WTC11 (cell line): ENCODE measurements around the gene LSP1. TPM values are rescaled to one million over a fixed set of nuclear protein-coding genes. Genes with fewer than 3 reads are reported as not detected.

ENCODE experiments used
- ATAC-seq: fragments of 200-7000 bp; cut with Tn5 transposase; 2 replicates; pipeline ENCODE4 v1.10.0; 2021; ENCODE audit warnings: mild to moderate bottlenecking, moderate library complexity
- CTCF ChIA-PET: fragments of 300-600 bp; sonication (Branson Sonifier 250); formaldehyde crosslinking; loops from one replicate; lab custom pipeline; 2021; ENCODE audit warnings: antibody characterized with exemption; lab: Charles Lee
- POLR2A ChIA-PET: fragments of 350-600 bp; sonication (Branson Sonifier 250); formaldehyde crosslinking; loops from one replicate; lab custom pipeline; 2021; ENCODE audit warnings: antibody characterized with exemption; lab: Charles Lee
- DNase-seq: peaks from one replicate; pipeline ENCODE4 v3.0.0; 2021; ENCODE audit warnings: low spot score
- H3K27ac Mint-ChIP-seq: 2 replicates; pipeline ENCODE4 v1.8.0; 2021; ENCODE audit warnings: mixed read lengths
- H3K27me3 Mint-ChIP-seq: 2 replicates; pipeline ENCODE4 v1.8.0; 2021; ENCODE audit warnings: low read depth, mild to moderate bottlenecking, moderate library complexity, mixed read lengths
- H3K36me3 Mint-ChIP-seq: 2 replicates; pipeline ENCODE4 v1.8.0; 2021; ENCODE audit warnings: mixed read lengths
- H3K4me1 Mint-ChIP-seq: 2 replicates; pipeline ENCODE4 v1.8.0; 2022; ENCODE audit warnings: mixed read lengths
- H3K4me3 Mint-ChIP-seq: 2 replicates; pipeline ENCODE4 v1.8.0; 2021; ENCODE audit warnings: mild to moderate bottlenecking, moderate library complexity, mixed read lengths
- H3K9me3 Mint-ChIP-seq: 2 replicates; pipeline ENCODE4 v1.8.0; 2021; ENCODE audit warnings: mixed read lengths
- CTCF ChIP-seq: fragments of 200-600 bp; IDR thresholded peaks from 2 replicates; pipeline ENCODE4 v1.8.0; 2022; ENCODE audit warnings: antibody characterized with exemption
- E2F5 ChIP-seq: sonication (generic); formaldehyde crosslinking; IDR thresholded peaks from 2 replicates; pipeline ENCODE4 v1.8.1; 2022; ENCODE audit warnings: mild to moderate bottlenecking, moderate library complexity, missing genetic modification reagents
- ETV6 ChIP-seq: sonication (generic); formaldehyde crosslinking; IDR thresholded peaks from 2 replicates; pipeline ENCODE4 v1.8.1; 2022; ENCODE audit warnings: mild to moderate bottlenecking, missing genetic modification reagents
- FOXK1 ChIP-seq: sonication (generic); formaldehyde crosslinking; IDR thresholded peaks from 2 replicates; pipeline ENCODE4 v1.8.0; 2022; ENCODE audit warnings: mild to moderate bottlenecking, moderate library complexity, missing genetic modification reagents
- FOXP4 ChIP-seq: sonication (generic); formaldehyde crosslinking; IDR thresholded peaks from 2 replicates; pipeline ENCODE4 v1.8.0; 2022; ENCODE audit warnings: mild to moderate bottlenecking, missing genetic modification reagents
- GABPB1 ChIP-seq: sonication (generic); formaldehyde crosslinking; IDR thresholded peaks from 2 replicates; pipeline ENCODE4 v1.8.1; 2023; ENCODE audit warnings: mild to moderate bottlenecking, missing genetic modification reagents
- GTF2I ChIP-seq: fragments of 250-450 bp; sonication (Bioruptor Pico); conservative IDR thresholded peaks from 2 replicates; pipeline ENCODE4 v1.4.0; 2021; ENCODE audit warnings: mild to moderate bottlenecking
- HMGA2 ChIP-seq: fragments of 250-450 bp; sonication (Bioruptor Pico); IDR thresholded peaks from 2 replicates; pipeline ENCODE4 v1.4.0; 2021; ENCODE audit warnings: mild to moderate bottlenecking, moderate library complexity
- KAT7 ChIP-seq: sonication (generic); formaldehyde crosslinking; IDR thresholded peaks from 2 replicates; pipeline ENCODE4 v1.8.1; 2023; ENCODE audit warnings: missing genetic modification reagents, mild to moderate bottlenecking, borderline replicate concordance
- MLX ChIP-seq: sonication (generic); formaldehyde crosslinking; IDR thresholded peaks from 2 replicates; pipeline ENCODE4 v1.8.1; 2023; ENCODE audit warnings: mild to moderate bottlenecking, missing genetic modification reagents, moderate library complexity
- MXD4 ChIP-seq: fragments of 250-450 bp; sonication (Bioruptor Pico); IDR thresholded peaks from 2 replicates; pipeline ENCODE4 v1.8.0; 2021; ENCODE audit warnings: mild to moderate bottlenecking, moderate library complexity, borderline replicate concordance
- NFATC4 ChIP-seq: fragments of 250-450 bp; sonication (Bioruptor Pico); IDR thresholded peaks from 2 replicates; pipeline ENCODE4 v1.9.0; 2021; ENCODE audit warnings: mild to moderate bottlenecking
- NFE2L1 ChIP-seq: sonication (generic); formaldehyde crosslinking; IDR thresholded peaks from 2 replicates; pipeline ENCODE4 v1.8.1; 2023; ENCODE audit warnings: missing genetic modification reagents
- NFYB ChIP-seq: sonication (generic); formaldehyde crosslinking; conservative IDR thresholded peaks from 2 replicates; pipeline ENCODE4 v1.8.0; 2022; ENCODE audit warnings: low read depth, missing genetic modification reagents
- RORB ChIP-seq: fragments of 250-450 bp; sonication (Bioruptor Pico); IDR thresholded peaks from 2 replicates; pipeline ENCODE4 v1.9.0; 2021; ENCODE audit warnings: mild to moderate bottlenecking
- SMAD3 ChIP-seq: sonication (generic); formaldehyde crosslinking; IDR thresholded peaks from 2 replicates; pipeline ENCODE4 v1.8.0; 2022; ENCODE audit warnings: missing genetic modification reagents, mild to moderate bottlenecking, borderline replicate concordance
- TCF7 ChIP-seq: sonication (generic); formaldehyde crosslinking; IDR thresholded peaks from 2 replicates; pipeline ENCODE4 v1.8.0; 2022; ENCODE audit warnings: mild to moderate bottlenecking, low read depth, missing genetic modification reagents, moderate library complexity
- TEAD4 ChIP-seq: sonication (generic); formaldehyde crosslinking; IDR thresholded peaks from 2 replicates; pipeline ENCODE4 v1.8.0; 2022; ENCODE audit warnings: mild to moderate bottlenecking, missing genetic modification reagents
- TP53 ChIP-seq: sonication (generic); formaldehyde crosslinking; IDR thresholded peaks from 2 replicates; pipeline ENCODE4 v1.8.1; 2023; ENCODE audit warnings: mild to moderate bottlenecking, missing genetic modification reagents
- ZNF219 ChIP-seq: sonication (generic); formaldehyde crosslinking; IDR thresholded peaks from 2 replicates; pipeline ENCODE4 v1.8.0; 2023; ENCODE audit warnings: missing genetic modification reagents, mild to moderate bottlenecking, borderline replicate concordance
- ZNF416 ChIP-seq: fragments of 250-450 bp; sonication (Bioruptor Pico); IDR thresholded peaks from 2 replicates; pipeline ENCODE4 v1.9.0; 2021; ENCODE audit warnings: mild to moderate bottlenecking, inconsistent platforms
- ZNF423 ChIP-seq: fragments of 250-450 bp; sonication (Bioruptor Pico); IDR thresholded peaks from 2 replicates; pipeline ENCODE4 v2.1.2; 2022; ENCODE audit warnings: mild to moderate bottlenecking, moderate library complexity
- ZNF532 ChIP-seq: fragments of 250-450 bp; sonication (Bioruptor Pico); IDR thresholded peaks from 2 replicates; pipeline ENCODE4 v1.9.0; 2021; ENCODE audit warnings: mild to moderate bottlenecking, borderline replicate concordance
- total RNA-seq: library from RNA; stranded (reverse); gene quantifications from 3 replicates; pipeline ENCODE4 v1.2.3, GENCODE V29; 2021
- TF ChIP-seq, protein P1 (sequence below): fragments of 250-450 bp; sonication (Bioruptor Pico); IDR thresholded peaks from 2 replicates; pipeline ENCODE4 v1.8.0; 2021; ENCODE audit warnings: mild to moderate bottlenecking

The LSP1 gene
- total RNA-seq, 1 experiment from 2014 or later, result 0.77 TPM

DNA sequence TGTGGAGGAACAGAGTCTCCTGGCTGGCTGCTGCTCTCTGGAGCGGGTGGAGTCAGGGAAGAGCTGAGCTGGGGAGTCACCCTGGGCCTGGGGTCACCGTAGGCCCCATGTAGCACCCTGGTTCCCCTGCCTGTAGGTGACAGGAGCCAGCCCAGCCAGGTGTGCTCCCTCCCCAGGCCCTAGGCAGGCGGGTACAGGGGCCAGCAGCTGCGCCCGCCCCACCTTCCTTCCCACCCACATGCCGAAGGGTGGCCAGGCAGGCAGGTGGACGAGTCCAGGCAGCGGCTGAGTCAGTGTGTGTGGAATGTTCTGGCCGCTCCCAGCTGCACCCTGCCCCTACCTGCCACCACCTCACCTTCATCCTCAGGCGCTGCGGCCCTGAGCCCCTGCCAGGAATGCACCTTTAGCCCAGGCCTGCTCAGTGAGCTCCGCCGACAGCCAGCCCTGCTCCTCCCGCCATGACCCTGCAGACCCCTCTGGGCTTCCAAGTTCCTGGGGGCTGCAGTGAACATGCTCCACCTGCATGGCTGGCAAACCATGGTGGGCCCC lies 18.7 kb upstream of the LSP1 start:
- H3K4me1 Mint-ChIP-seq, result 0 out of 2 replicates have a peak, but pooled peaks cover 2% of the 10 kb centered on the region
- CTCF ChIA-PET, result interaction anchor here (0.7 to 7.8 kb wide), 22 partner anchors 8 to 321 kb away, joined by 3 to 271 read pairs (median 15); no protein-coding TSS in a partner anchor
- H3K9me3 Mint-ChIP-seq, result no peaks in the 10 kb centered on the region
- no peak for TF ChIP-seq E2F5
- no peak for TF ChIP-seq TEAD4 (CRISPR knock-in tag)
- TF ChIP-seq NFYB (CRISPR knock-in tag), result no peak
- TF ChIP-seq NFE2L1 (CRISPR knock-in tag), result no peak
- no peak for TF ChIP-seq FOXK1 (CRISPR knock-in tag)
- no peak for TF ChIP-seq ZNF423
- TF ChIP-seq ZNF219, result no peak
- no peak for TF ChIP-seq MLX (CRISPR knock-in tag)
- TF ChIP-seq MXD4 (CRISPR knock-in tag), result no peak
- TF ChIP-seq TCF7 (CRISPR knock-in tag), result no peak
- TF ChIP-seq GABPB1, result no peak
- TF ChIP-seq, all 79 proteins: peak for 0
- Mint-ChIP-seq H3K4me3 (no peak overlapping the region), H3K27ac (no peak overlapping the region), H3K36me3 (no peaks in the 10 kb centered on the region), H3K27me3 (peaks cover 5% of the 10 kb centered on the region)
- POLR2A ChIA-PET, result interaction anchor here (0.6 kb wide), 1 partner anchor 12 kb away, joined by 3 read pairs; no protein-coding TSS in a partner anchor
- no peak for ATAC-seq
- DNase-seq, result no peak

GRCh38 chr11:1834779-1835670 lies 17.9 kb upstream of the LSP1 start, which contains the start of gene SYT8:
SYT8 (plus strand) TSS chr11:1834990; CDS start chr11:1835106, 116 bp downstream.
- no peak for ATAC-seq
- Mint-ChIP-seq H3K27ac (no peak within 1 kb of the TSS), H3K4me1 (0 out of 2 replicates have a peak, but pooled peaks cover 2% of the 10 kb centered on the region), H3K27me3 (peaks cover 5% of the 10 kb centered on the region), H3K36me3 (no peaks in the 10 kb centered on the region), H3K4me3 (no peak within 1 kb of the TSS), H3K9me3 (no peaks in the 10 kb centered on the region)
- POLR2A ChIA-PET, result no interaction called here
- CTCF ChIA-PET, result interaction anchor here (0.7 to 7.8 kb wide), 12 partner anchors 10 to 320 kb away, joined by 3 to 271 read pairs (median 31); no protein-coding TSS in a partner anchor
- DNase-seq, result no peak
- no peak for TF ChIP-seq HMGA2 (CRISPR knock-in tag)
- no peak for TF ChIP-seq GTF2I (CRISPR knock-in tag)
- no peak for TF ChIP-seq NFATC4
- TF ChIP-seq CTCF, result no peak
- TF ChIP-seq KAT7, result no peak
- TF ChIP-seq NFE2L1 (CRISPR knock-in tag), result no peak
- no peak for TF ChIP-seq SMAD3 (CRISPR knock-in tag)
- TF ChIP-seq TP53 (CRISPR knock-in tag), result no peak
- TF ChIP-seq, protein P1, sequence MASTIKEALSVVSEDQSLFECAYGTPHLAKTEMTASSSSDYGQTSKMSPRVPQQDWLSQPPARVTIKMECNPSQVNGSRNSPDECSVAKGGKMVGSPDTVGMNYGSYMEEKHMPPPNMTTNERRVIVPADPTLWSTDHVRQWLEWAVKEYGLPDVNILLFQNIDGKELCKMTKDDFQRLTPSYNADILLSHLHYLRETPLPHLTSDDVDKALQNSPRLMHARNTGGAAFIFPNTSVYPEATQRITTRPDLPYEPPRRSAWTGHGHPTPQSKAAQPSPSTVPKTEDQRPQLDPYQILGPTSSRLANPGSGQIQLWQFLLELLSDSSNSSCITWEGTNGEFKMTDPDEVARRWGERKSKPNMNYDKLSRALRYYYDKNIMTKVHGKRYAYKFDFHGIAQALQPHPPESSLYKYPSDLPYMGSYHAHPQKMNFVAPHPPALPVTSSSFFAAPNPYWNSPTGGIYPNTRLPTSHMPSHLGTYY (CRISPR knock-in tag), result no peak
- no peak for TF ChIP-seq FOXP4 (CRISPR knock-in tag)
- TF ChIP-seq ZNF416 (CRISPR knock-in tag), result no peak
- TF ChIP-seq ETV6 (CRISPR knock-in tag), result no peak
- TF ChIP-seq ZNF532 (CRISPR knock-in tag), result no peak
- TF ChIP-seq RORB (CRISPR knock-in tag), result no peak
